MM.1S (cell line): ENCODE measurements around the gene CPT1C.
A peak's percentile ranks its signal among the peaks of the same experiment; 100 is the strongest.

Experiments used
- DNase-seq: peaks from one replicate; pipeline ENCODE4 v3.0.0-alpha.2; 2015
- H2AFZ ChIP-seq: fragments of 300-600 bp; sonication (generic); 2 replicates; pipeline ENCODE4 v1.6.0; 2016; ENCODE audit warnings: antibody characterized with exemption, low read length
- H3F3A ChIP-seq: fragments of 300-600 bp; sonication (generic); 2 replicates; pipeline ENCODE4 v1.6.1; 2016; ENCODE audit warnings: mild to moderate bottlenecking, antibody characterized with exemption, low read length, moderate library complexity, mixed read lengths; ENCODE audit not compliant: insufficient read depth
- H3K27ac ChIP-seq: fragments of 300-600 bp; sonication (generic); 2 replicates; pipeline ENCODE4 v1.5.1; 2016; ENCODE audit warnings: mild to moderate bottlenecking, low read length
- H3K27me3 ChIP-seq: fragments of 300-600 bp; sonication (generic); replicated peaks from 2 replicates; pipeline ENCODE4 v1.6.0; 2016; ENCODE audit warnings: low read length; ENCODE audit not compliant: insufficient read depth
- H3K36me3 ChIP-seq: fragments of 300-600 bp; sonication (generic); replicated peaks from 2 replicates; pipeline ENCODE4 v1.6.1; 2016; ENCODE audit warnings: mild to moderate bottlenecking, low read length, mixed read lengths; ENCODE audit not compliant: insufficient read depth
- H3K4me1 ChIP-seq: fragments of 300-600 bp; sonication (generic); 2 replicates; pipeline ENCODE4 v1.6.1; 2016; ENCODE audit warnings: low read length, mixed read lengths
- H3K4me2 ChIP-seq: fragments of 300-600 bp; sonication (generic); 2 replicates; pipeline ENCODE4 v1.6.0; 2016; ENCODE audit warnings: low read depth, low read length
- H3K4me3 ChIP-seq: fragments of 300-600 bp; sonication (generic); 2 replicates; pipeline ENCODE4 v1.5.1; 2016; ENCODE audit warnings: low read length, mixed read lengths
- H3K79me2 ChIP-seq: fragments of 300-600 bp; sonication (generic); 2 replicates; pipeline ENCODE4 v1.6.1; 2016; ENCODE audit warnings: mixed run types, low read length, mixed read lengths
- H3K9ac ChIP-seq: fragments of 300-600 bp; sonication (generic); 2 replicates; pipeline ENCODE4 v1.6.1; 2016; ENCODE audit warnings: low read length, mixed read lengths
- H3K9me2 ChIP-seq: fragments of 300-600 bp; sonication (generic); replicated peaks from 2 replicates; pipeline ENCODE4 v1.6.1; 2016; ENCODE audit warnings: mild to moderate bottlenecking, low read length, mixed read lengths; ENCODE audit not compliant: insufficient read depth
- H3K9me3 ChIP-seq: fragments of 300-600 bp; sonication (generic); replicated peaks from 2 replicates; pipeline ENCODE4 v1.6.1; 2016; ENCODE audit warnings: mild to moderate bottlenecking, low read length, mixed read lengths; ENCODE audit not compliant: insufficient read depth
- H4K20me1 ChIP-seq: fragments of 300-600 bp; sonication (generic); 2 replicates; pipeline ENCODE4 v1.6.1; 2016; ENCODE audit warnings: mild to moderate bottlenecking, low read length, moderate library complexity, mixed read lengths; ENCODE audit not compliant: insufficient read depth
- EZH2 ChIP-seq: fragments of 300-600 bp; sonication (generic); optimal IDR thresholded peaks from 2 replicates; pipeline ENCODE3; 2017; ENCODE audit warnings: low read depth, mild to moderate bottlenecking, antibody characterized with exemption, low read length, mixed read lengths
- EZH2phosphoT487 ChIP-seq: fragments of 300-600 bp; sonication (generic); IDR thresholded peaks from 2 replicates; pipeline ENCODE4 v1.6.1; 2018; ENCODE audit warnings: antibody characterized with exemption, low read length
- TF ChIP-seq, protein P1 (sequence below): fragments of 300-600 bp; sonication (generic); IDR thresholded peaks from 2 replicates; pipeline ENCODE4 v1.5.1; 2016; ENCODE audit warnings: antibody characterized with exemption, low read length, mixed read lengths

Gene CPT1C

GRCh38 chr19:49678985-49679770 lies 11.7 kb upstream of the CPT1C start:
- peaks cover 9% of the 10 kb centered on the region; the same call in 1 of the 2 replicates for H4K20me1 ChIP-seq
- H3K4me3 ChIP-seq = no peak overlapping the region; the same call in 1 of the 2 replicates
- peak overlapping the region; percentile 74; the same call in 1 of the 2 replicates for H3K4me2 ChIP-seq

GRCh38 chr19:49679771-49680413 lies 11.0 kb upstream of the CPT1C start:
- Histone ChIP-seq H2AFZ (no peak overlapping the region), H3K4me2 (peak overlapping the region; percentile 73; the same call in 1 of the 2 replicates), H3K4me3 (no peak overlapping the region), H3K36me3 (peaks cover 6% of the 10 kb centered on the region), H3K4me1 (peaks cover 16% of the 10 kb centered on the region), H3K9me2 (no peaks in the 10 kb centered on the region), H3K27ac (no peak overlapping the region), H4K20me1 (peaks cover 9% of the 10 kb centered on the region; the same call in 1 of the 2 replicates), H3K79me2 (peaks cover 59% of the 10 kb centered on the region), H3K9ac (no peak overlapping the region; the same call in 1 of the 2 replicates), H3K27me3 (no peaks in the 10 kb centered on the region), H3K9me3 (no peaks in the 10 kb centered on the region), H3F3A (peaks cover 39% of the 10 kb centered on the region)
- TF ChIP-seq EZH2phosphoT487 (no peak), EZH2 (no peak)
- TF ChIP-seq, protein P1, sequence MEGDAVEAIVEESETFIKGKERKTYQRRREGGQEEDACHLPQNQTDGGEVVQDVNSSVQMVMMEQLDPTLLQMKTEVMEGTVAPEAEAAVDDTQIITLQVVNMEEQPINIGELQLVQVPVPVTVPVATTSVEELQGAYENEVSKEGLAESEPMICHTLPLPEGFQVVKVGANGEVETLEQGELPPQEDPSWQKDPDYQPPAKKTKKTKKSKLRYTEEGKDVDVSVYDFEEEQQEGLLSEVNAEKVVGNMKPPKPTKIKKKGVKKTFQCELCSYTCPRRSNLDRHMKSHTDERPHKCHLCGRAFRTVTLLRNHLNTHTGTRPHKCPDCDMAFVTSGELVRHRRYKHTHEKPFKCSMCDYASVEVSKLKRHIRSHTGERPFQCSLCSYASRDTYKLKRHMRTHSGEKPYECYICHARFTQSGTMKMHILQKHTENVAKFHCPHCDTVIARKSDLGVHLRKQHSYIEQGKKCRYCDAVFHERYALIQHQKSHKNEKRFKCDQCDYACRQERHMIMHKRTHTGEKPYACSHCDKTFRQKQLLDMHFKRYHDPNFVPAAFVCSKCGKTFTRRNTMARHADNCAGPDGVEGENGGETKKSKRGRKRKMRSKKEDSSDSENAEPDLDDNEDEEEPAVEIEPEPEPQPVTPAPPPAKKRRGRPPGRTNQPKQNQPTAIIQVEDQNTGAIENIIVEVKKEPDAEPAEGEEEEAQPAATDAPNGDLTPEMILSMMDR = no peak
- DNase-seq = no peak

More at GRCh38 chr19:49678985-49679770, 11.7 kb upstream of the CPT1C start:
- H3K27ac ChIP-seq = no peak overlapping the region; the same call in 1 of the 2 replicates
- H3K9me3 ChIP-seq = no peaks in the 10 kb centered on the region
- H3K79me2 ChIP-seq = peaks cover 59% of the 10 kb centered on the region
- no peak overlapping the region for H2AFZ ChIP-seq
- TF ChIP-seq, protein P1 = no peak
- TF ChIP-seq EZH2 = no peak
- no peak for TF ChIP-seq EZH2phosphoT487
- DNase-seq = no peak
- H3K36me3 ChIP-seq = peaks cover 6% of the 10 kb centered on the region; the same call in 1 of the 2 replicates
- no peaks in the 10 kb centered on the region for H3K27me3 ChIP-seq
- no peak overlapping the region; the same call in 1 of the 2 replicates for H3K9ac ChIP-seq
- H3F3A ChIP-seq = peaks cover 43% of the 10 kb centered on the region
- peaks cover 16% of the 10 kb centered on the region for H3K4me1 ChIP-seq
- H3K9me2 ChIP-seq = no peaks in the 10 kb centered on the region

DNA sequence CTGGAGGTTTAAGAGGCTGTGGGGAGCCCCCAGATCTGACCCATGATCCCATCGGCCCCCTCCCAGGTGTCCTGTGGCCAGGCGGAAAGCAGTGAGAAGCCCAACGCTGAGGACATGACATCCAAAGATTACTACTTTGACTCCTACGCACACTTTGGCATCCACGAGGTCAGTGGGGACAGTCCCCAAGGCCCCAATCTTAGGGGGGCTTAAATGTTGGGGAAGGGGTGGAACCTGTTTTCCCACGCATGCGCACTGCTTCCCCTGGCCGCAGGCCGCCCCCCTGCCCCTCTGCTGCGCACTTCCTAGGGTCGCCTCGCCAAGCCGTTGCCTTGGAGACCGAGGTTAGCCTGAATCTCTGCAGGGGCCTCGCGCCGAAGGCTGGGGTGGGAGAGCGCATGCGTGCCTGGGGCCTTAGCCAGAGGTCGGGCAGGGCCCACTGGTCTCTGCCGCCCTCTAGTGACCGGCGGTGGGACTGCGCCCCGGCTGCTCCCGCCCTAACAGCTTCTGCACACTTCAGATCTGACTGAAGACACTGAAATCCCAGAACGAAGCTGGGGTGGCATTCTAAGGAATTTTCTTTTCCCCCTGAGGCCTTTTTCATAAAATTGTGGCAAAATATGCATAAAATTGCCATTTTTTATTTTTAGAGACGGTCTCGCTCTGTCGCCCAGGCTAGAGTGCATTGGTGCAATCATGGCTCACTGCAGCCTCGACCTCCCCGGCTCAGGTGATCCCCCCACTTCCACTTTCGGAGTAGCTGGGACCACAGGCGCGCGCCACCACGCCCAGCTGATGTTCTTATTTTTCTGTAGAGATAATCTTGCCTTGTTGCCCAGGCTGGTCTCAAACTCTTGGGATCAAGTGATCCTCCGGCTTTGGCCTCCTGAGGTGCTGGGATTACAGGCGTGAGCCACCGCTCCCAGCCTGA lies 10.2 kb upstream of the CPT1C start:
- H3K79me2 ChIP-seq = peaks cover 59% of the 10 kb centered on the region
- H3K9ac ChIP-seq = peak overlapping the region; percentile 18; the same call in 1 of the 2 replicates

More for the DNA sequence above, 10.2 kb upstream of the CPT1C start:
- Histone ChIP-seq H3K4me3 (no peak overlapping the region; the same call in 1 of the 2 replicates), H3K9me2 (no peaks in the 10 kb centered on the region), H3K36me3 (peaks cover 6% of the 10 kb centered on the region), H3K27ac (no peak overlapping the region), H3F3A (peaks cover 39% of the 10 kb centered on the region), H2AFZ (no peak overlapping the region), H3K9me3 (no peaks in the 10 kb centered on the region), H4K20me1 (peaks cover 9% of the 10 kb centered on the region; the same call in 1 of the 2 replicates), H3K4me2 (peak overlapping the region; percentile 73; the same call in 1 of the 2 replicates), H3K4me1 (peaks cover 16% of the 10 kb centered on the region), H3K27me3 (no peaks in the 10 kb centered on the region)
- TF ChIP-seq, protein P1 = peak; percentile 97
- TF ChIP-seq EZH2 = no peak
- TF ChIP-seq EZH2phosphoT487 = no peak
- peak; percentile 88 for DNase-seq
